Neural cell (in vitro differentiated cells): ENCODE results near the gene LST1. TPM values are rescaled to one million over a fixed set of nuclear protein-coding genes. Genes with fewer than 3 reads are reported as not detected.

ENCODE experiments used
- H2AFZ ChIP-seq: fragments of 200-600, 300-800 bp; sonication (generic), shearing (Covaris generic); 2 replicates; pipeline ENCODE4 v1.6.0; 2014; ENCODE audit warnings: low read depth, mild to moderate bottlenecking, antibody characterized with exemption, low read length, moderate library complexity
- H3F3A ChIP-seq: fragments of 200-600 bp; shearing (Covaris generic); 2 replicates; pipeline ENCODE4 v1.6.1; 2016; ENCODE audit warnings: mild to moderate bottlenecking, moderate library complexity, mixed read lengths, antibody characterized with exemption, low read length; ENCODE audit not compliant: insufficient read depth, poor library complexity, severe bottlenecking
- H3K27ac ChIP-seq: fragments of 200-600, 300-800 bp; sonication (generic), shearing (Covaris generic); 2 replicates; pipeline ENCODE4 v1.5.1; 2014; ENCODE audit warnings: mild to moderate bottlenecking, low read length, moderate library complexity
- H3K27me3 ChIP-seq: fragments of 300-800, 200-600 bp; sonication (generic), shearing (Covaris generic); 2 replicates; pipeline ENCODE4 v1.6.0; 2014; ENCODE audit warnings: mild to moderate bottlenecking, low read depth, low read length, moderate library complexity; ENCODE audit not compliant: insufficient read depth
- H3K36me3 ChIP-seq: fragments of 300-800, 200-600 bp; sonication (generic), shearing (Covaris generic); 2 replicates; pipeline ENCODE4 v1.5.1; 2014; ENCODE audit warnings: mild to moderate bottlenecking, antibody characterized with exemption, low read length, moderate library complexity; ENCODE audit not compliant: insufficient read depth
- H3K4me2 ChIP-seq: fragments of 300-800, 200-600 bp; sonication (generic), shearing (Covaris generic); 2 replicates; pipeline ENCODE4 v1.6.0; 2014; ENCODE audit warnings: mild to moderate bottlenecking, low read length
- H3K4me3 ChIP-seq: fragments of 300-800, 200-600 bp; sonication (generic), shearing (Covaris generic); 2 replicates; pipeline ENCODE4 v1.5.1; 2014; ENCODE audit warnings: mild to moderate bottlenecking, low read length, moderate library complexity
- H3K79me2 ChIP-seq: fragments of 200-600 bp; shearing (Covaris generic); replicated peaks from 2 replicates; pipeline ENCODE4 v1.6.0; 2014; ENCODE audit warnings: mild to moderate bottlenecking, low read length, moderate library complexity; ENCODE audit not compliant: insufficient read depth
- H3K9ac ChIP-seq: fragments of 300-800, 200-600 bp; sonication (generic), shearing (Covaris generic); 2 replicates; pipeline ENCODE4 v1.6.1; 2016; ENCODE audit warnings: mild to moderate bottlenecking, low read length, mixed read lengths
- H3K9me2 ChIP-seq: fragments of 200-600 bp; shearing (Covaris generic); 2 replicates; pipeline ENCODE4 v1.6.1; 2016; ENCODE audit warnings: mild to moderate bottlenecking, low read length, mixed read lengths; ENCODE audit not compliant: insufficient read depth
- H3K9me3 ChIP-seq: fragments of 200-600, 300-800 bp; sonication (generic), shearing (Covaris generic); 2 replicates; pipeline ENCODE4 v1.6.1; 2016; ENCODE audit warnings: mild to moderate bottlenecking, mixed run types, low read length, moderate library complexity, mixed read lengths
- H4K20me1 ChIP-seq: fragments of 200-600 bp; shearing (Covaris generic); 2 replicates; pipeline ENCODE4 v1.6.1; 2016; ENCODE audit warnings: mild to moderate bottlenecking, mixed run types; ENCODE audit not compliant: insufficient read depth
- EP300 ChIP-seq: fragments of 450-650 bp; conservative IDR thresholded peaks from 2 replicates; pipeline ENCODE4 v1.6.1; 2014; ENCODE audit warnings: antibody characterized with exemption, mild to moderate bottlenecking, moderate library complexity; ENCODE audit not compliant: poor library complexity, severe bottlenecking
- EZH2 ChIP-seq: fragments of 200-600, 300-800 bp; shearing (Covaris generic), sonication (generic); IDR thresholded peaks from 2 replicates; pipeline ENCODE4 v1.6.1; 2014; ENCODE audit warnings: antibody characterized with exemption, low read length, borderline replicate concordance, mild to moderate bottlenecking; ENCODE audit not compliant: insufficient read depth, poor library complexity, severe bottlenecking
- MXI1 ChIP-seq: fragments of 450-650 bp; conservative IDR thresholded peaks from 2 replicates; pipeline ENCODE4 v1.6.1; 2014; ENCODE audit warnings: antibody characterized with exemption, mild to moderate bottlenecking; ENCODE audit not compliant: poor library complexity, severe bottlenecking
- POLR2AphosphoS5 ChIP-seq: IDR thresholded peaks from 2 replicates; pipeline ENCODE4 v1.6.1; 2012
- RAD21 ChIP-seq: fragments of 450-650 bp; conservative IDR thresholded peaks from 2 replicates; pipeline ENCODE4 v1.6.1; 2014; ENCODE audit warnings: antibody characterized with exemption, mild to moderate bottlenecking, moderate library complexity
- SMC3 ChIP-seq: fragments of 450-650 bp; conservative IDR thresholded peaks from 2 replicates; pipeline ENCODE4 v1.6.1; 2014; ENCODE audit warnings: antibody characterized with exemption, mild to moderate bottlenecking, moderate library complexity; ENCODE audit not compliant: poor library complexity
- TAF1 ChIP-seq: IDR thresholded peaks from 2 replicates; pipeline ENCODE4 v1.6.1; 2012; ENCODE audit warnings: low read depth
- polyA plus RNA-seq: library from polyadenylated mRNA; depleted of rRNA; stranded (reverse); fragments of >200 nt; gene quantifications from 2 replicates; pipeline ENCODE4 v1.2.3, GENCODE V29; 2014
- TF ChIP-seq, protein P1 (sequence below): fragments of 450-650 bp; IDR thresholded peaks from 2 replicates; pipeline ENCODE4 v1.5.1; 2014; ENCODE audit warnings: antibody characterized with exemption, mild to moderate bottlenecking, moderate library complexity; ENCODE audit not compliant: poor library complexity, severe bottlenecking
- TF ChIP-seq, protein P2 (sequence below): IDR thresholded peaks from 2 replicates; pipeline ENCODE4 v1.6.1; 2012; ENCODE audit warnings: borderline replicate concordance

LST1 gene
- polyA plus RNA-seq, 1 donor from 2014 or later = not detected

DNA sequence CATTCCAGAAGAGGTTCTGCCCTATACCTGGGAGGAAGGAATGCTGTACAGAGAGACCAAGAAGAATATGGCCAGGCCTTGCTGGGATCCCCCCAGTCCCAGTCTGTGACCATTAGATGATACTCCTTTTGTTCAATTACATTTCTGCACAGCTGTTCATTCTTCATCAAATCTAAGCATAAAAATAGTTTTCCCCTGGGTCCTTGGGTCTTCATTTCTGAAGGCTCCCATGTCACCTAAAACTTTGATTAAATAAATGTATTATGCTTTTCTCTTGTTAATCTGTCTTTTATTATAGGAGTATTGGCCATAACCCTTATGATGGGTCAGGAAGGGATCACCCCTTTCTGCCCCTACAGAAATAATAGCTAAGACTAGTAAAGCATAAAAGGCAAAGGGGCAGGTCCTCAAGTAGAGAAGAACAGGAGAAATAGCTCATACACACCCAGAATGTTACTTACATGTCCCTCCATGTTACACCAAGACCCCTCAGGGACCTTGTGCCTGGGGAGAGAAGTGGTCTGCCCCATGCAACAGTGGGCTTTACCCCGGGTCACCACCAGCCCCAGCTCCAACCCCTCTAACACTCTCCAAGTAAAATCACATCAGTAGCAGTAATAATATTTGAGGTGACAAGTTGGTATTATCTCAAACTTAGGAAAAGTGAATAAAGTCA, 16.1 kb upstream of the LST1 start:
- Histone ChIP-seq H3K27me3 (no peaks in the 10 kb centered on the region), H3K9me3 (no peaks in the 10 kb centered on the region), H3K9me2 (no peaks in the 10 kb centered on the region), H3K4me3 (no peak overlapping the region), H3K4me2 (no peak overlapping the region), H2AFZ (no peak overlapping the region), H3F3A (no peaks in the 10 kb centered on the region), H3K27ac (no peak overlapping the region), H3K36me3 (no peaks in the 10 kb centered on the region), H4K20me1 (no peaks in the 10 kb centered on the region), H3K79me2 (no peaks in the 10 kb centered on the region), H3K9ac (no peak overlapping the region)
- TF ChIP-seq RAD21 = no peak
- TF ChIP-seq, protein P1, sequence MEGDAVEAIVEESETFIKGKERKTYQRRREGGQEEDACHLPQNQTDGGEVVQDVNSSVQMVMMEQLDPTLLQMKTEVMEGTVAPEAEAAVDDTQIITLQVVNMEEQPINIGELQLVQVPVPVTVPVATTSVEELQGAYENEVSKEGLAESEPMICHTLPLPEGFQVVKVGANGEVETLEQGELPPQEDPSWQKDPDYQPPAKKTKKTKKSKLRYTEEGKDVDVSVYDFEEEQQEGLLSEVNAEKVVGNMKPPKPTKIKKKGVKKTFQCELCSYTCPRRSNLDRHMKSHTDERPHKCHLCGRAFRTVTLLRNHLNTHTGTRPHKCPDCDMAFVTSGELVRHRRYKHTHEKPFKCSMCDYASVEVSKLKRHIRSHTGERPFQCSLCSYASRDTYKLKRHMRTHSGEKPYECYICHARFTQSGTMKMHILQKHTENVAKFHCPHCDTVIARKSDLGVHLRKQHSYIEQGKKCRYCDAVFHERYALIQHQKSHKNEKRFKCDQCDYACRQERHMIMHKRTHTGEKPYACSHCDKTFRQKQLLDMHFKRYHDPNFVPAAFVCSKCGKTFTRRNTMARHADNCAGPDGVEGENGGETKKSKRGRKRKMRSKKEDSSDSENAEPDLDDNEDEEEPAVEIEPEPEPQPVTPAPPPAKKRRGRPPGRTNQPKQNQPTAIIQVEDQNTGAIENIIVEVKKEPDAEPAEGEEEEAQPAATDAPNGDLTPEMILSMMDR = no peak
- TF ChIP-seq EP300 = no peak
- TF ChIP-seq, protein P2, sequence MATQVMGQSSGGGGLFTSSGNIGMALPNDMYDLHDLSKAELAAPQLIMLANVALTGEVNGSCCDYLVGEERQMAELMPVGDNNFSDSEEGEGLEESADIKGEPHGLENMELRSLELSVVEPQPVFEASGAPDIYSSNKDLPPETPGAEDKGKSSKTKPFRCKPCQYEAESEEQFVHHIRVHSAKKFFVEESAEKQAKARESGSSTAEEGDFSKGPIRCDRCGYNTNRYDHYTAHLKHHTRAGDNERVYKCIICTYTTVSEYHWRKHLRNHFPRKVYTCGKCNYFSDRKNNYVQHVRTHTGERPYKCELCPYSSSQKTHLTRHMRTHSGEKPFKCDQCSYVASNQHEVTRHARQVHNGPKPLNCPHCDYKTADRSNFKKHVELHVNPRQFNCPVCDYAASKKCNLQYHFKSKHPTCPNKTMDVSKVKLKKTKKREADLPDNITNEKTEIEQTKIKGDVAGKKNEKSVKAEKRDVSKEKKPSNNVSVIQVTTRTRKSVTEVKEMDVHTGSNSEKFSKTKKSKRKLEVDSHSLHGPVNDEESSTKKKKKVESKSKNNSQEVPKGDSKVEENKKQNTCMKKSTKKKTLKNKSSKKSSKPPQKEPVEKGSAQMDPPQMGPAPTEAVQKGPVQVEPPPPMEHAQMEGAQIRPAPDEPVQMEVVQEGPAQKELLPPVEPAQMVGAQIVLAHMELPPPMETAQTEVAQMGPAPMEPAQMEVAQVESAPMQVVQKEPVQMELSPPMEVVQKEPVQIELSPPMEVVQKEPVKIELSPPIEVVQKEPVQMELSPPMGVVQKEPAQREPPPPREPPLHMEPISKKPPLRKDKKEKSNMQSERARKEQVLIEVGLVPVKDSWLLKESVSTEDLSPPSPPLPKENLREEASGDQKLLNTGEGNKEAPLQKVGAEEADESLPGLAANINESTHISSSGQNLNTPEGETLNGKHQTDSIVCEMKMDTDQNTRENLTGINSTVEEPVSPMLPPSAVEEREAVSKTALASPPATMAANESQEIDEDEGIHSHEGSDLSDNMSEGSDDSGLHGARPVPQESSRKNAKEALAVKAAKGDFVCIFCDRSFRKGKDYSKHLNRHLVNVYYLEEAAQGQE = no peak
- TF ChIP-seq TAF1 = no peak
- no peak for TF ChIP-seq SMC3
- no peak for TF ChIP-seq POLR2AphosphoS5
- no peak for TF ChIP-seq EZH2
- TF ChIP-seq MXI1 = no peak

DNA sequence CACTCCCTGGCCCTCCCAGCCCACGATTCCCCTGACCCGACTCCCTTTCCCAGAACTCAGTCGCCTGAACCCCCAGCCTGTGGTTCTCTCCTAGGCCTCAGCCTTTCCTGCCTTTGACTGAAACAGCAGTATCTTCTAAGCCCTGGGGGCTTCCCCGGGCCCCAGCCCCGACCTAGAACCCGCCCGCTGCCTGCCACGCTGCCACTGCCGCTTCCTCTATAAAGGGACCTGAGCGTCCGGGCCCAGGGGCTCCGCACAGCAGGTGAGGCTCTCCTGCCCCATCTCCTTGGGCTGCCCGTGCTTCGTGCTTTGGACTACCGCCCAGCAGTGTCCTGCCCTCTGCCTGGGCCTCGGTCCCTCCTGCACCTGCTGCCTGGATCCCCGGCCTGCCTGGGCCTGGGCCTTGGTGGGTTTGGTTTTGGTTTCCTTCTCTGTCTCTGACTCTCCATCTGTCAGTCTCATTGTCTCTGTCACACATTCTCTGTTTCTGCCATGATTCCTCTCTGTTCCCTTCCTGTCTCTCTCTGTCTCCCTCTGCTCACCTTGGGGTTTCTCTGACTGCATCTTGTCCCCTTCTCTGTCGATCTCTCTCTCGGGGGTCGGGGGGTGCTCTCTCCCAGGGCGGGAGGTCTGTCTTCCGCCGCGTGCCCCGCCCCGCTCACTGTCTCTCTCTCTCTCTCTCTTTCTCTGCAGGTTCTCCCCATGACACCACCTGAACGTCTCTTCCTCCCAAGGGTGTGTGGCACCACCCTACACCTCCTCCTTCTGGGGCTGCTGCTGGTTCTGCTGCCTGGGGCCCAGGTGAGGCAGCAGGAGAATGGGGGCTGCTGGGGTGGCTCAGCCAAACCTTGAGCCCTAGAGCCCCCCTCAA, 13.8 kb upstream of the LST1 start, which contains the start of gene LTA:
Gene LTA (plus strand): TSS at position 249 of the 871 bp plus-strand sequence. CDS start 454 bp downstream, at position 703.
- Histone ChIP-seq H2AFZ (no peak within 1 kb of the TSS), H3K9me2 (no peaks in the 10 kb centered on the region), H4K20me1 (no peaks in the 10 kb centered on the region), H3K36me3 (no peaks in the 10 kb centered on the region), H3F3A (no peaks in the 10 kb centered on the region), H3K27me3 (no peaks in the 10 kb centered on the region), H3K79me2 (no peaks in the 10 kb centered on the region), H3K4me3 (no peak within 1 kb of the TSS), H3K9me3 (no peaks in the 10 kb centered on the region), H3K9ac (no peak within 1 kb of the TSS), H3K27ac (no peak within 1 kb of the TSS), H3K4me2 (no peak within 1 kb of the TSS)
- TF ChIP-seq, protein P1 = no peak
- TF ChIP-seq EP300 (no peak), POLR2AphosphoS5 (no peak), RAD21 (no peak), MXI1 (no peak)
- TF ChIP-seq, protein P2 = no peak
